Stimulated activated naive CD8-positive, alpha-beta T cell treated with anti-CD3 and anti-CD28 coated beads, Interleukin-15, Interleukin-2, amounts not matched to agents 100 U/mL and 50 U/mL, for 24 hours (primary cell): ENCODE measurements around the gene ANAPC1.
"Not testable (repeated sequence)": the region's sequence is repeated elsewhere in the genome, so short reads cannot be mapped to it uniquely, and the experiment has no call there.

Experiments
- ATAC-seq: fragments of 150-1000 bp; cut with Tn5 transposase; one replicate; pipeline ENCODE4 v1.10.0; 2021
- DNase-seq: peaks from one replicate; pipeline ENCODE4 v3.0.0; 2021

The ANAPC1 gene

GRCh38 chr2:111883661-111884591 is at the start of gene ANAPC1:
TSS of gene ANAPC1 (minus strand) at chr2:111884193. CDS start at chr2:111880825, 3,368 bp downstream.
- ATAC-seq: peak; percentile 94
- peak; percentile 92 for DNase-seq

- no peak for ATAC-seq
- DNase-seq: no peak
These were observed 48.9 kb upstream of the ANAPC1 start for GRCh38 chr2:111932841-111933291.

DNA sequence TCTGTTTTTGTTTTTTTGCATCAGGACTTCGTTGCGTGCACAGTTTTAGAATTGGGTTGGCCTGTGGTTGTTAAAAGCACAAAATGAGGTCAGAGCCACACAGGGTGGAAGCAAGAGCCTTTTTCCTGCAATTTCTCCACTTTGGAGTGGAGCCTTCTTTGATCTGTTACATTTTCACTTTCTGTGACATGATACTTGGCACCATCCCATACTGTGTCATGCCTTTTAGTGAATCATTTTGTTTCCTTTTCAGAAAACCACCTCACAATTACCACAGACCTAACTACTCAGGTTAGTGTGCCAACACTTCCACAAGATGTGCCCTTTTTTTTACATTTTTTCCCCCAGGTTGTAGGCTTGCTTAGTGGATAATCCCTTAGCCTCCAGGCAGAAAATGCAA is 46.9 kb upstream of the ANAPC1 start:
- peak; percentile 9 for DNase-seq
- peak; percentile 91 for ATAC-seq

DNA sequence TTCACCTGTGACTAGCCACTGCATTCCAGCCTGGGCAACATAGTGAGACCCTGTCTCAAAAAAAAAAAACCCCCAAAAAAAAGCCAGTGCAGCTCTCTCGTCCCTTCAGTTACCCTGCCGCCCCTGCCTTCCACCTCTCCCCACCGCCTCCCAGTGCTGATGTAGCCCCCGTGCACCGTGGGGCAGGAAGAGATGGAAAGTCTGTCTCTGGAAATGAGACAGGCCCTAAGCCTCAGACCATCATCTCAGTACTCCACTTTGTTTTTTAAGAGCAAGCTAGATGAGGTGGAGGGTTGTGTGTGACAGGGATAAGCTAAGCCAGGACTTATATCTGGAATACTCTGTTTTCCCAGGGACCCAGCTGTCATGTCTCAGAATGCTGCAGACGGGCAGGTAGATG is 46.4 kb upstream of the ANAPC1 start:
- DNase-seq (no peak), ATAC-seq (peak; percentile 29)

GRCh38 chr2:111927723-111928122 is 43.7 kb upstream of the ANAPC1 start:
- ATAC-seq (no peak), DNase-seq (no peak)

DNA sequence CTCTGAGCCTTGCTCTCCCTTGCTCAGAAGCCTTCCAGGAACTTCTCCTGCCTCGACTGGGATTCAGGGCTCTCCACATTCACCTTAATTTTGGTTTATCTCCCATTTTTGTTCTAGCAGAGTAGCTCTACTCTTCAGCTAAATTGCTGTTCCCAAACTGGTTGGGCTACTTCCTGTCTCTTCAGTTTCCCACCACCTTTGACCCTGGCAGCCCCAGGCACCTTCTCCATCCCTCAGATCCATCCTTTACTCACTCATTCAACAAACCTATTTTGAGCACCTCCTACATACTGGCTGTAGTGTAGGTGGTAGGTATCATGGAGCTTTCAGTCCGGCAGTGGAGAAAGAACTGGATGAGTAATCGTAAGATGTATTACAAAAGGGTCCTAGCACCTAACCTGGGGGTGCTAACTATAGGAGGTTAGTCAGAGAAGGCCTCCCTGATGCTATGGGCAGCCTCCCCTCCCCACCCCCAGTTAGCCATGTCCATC is 40.7 kb upstream of the ANAPC1 start:
- DNase-seq (no peak), ATAC-seq (peak; percentile 23)

GRCh38 chr2:111923276-111923804 is 39.3 kb upstream of the ANAPC1 start:
- DNase-seq (no peak), ATAC-seq (no peak)

DNA sequence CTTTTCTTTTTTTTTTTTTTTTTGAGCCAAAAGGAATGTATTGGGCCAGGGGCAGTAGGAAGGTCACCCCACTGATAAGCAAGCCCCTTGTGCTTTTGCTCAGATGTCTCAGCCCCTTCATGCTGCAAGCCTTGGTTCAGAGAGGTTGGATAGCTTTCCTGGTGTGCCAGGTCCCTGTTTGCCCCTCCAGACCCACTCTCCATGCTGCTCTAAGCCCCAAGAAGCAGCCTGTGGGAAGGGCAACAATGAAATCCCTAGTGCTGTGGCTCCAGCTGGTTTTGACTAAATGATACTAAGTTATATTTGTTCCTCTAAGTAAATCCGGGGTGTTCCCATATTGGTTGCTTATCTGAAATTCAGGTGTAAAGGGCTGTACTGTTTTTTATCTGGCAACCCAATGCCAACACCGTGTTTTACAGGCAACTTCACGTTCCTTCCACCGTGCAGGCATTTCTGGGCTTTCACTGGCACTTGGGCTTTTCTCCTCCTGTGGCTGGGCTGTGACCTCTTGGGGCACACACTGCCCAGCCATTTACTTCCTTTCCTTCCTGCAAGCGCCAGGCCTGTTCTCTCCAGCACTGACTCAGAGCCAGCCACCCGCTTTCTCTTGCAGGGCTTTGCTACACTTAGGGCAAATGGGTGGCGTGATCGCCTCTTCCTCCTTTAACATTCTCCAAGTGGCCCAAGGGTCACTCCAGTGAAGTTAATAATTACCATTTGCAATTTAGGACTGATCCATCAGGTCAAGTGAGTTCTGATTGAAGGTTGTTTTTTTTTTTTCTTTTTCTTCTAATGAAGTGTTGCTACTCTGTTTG is 36.0 kb upstream of the ANAPC1 start:
- DNase-seq: no peak

DNA sequence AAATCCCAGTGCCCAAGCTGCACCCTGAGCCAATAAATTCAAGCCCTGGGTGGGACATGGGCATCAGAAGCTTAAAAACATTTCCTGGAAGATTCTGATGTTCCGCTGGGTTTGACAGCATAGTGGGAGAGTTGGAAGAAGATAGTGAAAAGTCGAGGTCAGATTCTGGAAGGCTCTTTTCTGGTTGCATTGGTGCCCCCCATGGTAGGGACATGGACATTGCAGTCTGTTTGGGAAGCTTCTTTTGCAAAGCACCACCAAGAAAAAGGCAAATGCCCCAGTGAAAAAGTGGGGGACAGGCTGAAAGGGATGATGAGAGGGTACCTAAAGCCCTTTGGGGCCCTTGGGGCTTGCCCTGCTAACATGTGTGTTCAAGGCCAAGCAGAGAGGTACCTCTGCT is 35.4 kb upstream of the ANAPC1 start:
- DNase-seq (no peak), ATAC-seq (no peak)

More for the DNA sequence above, 36.0 kb upstream of the ANAPC1 start:
- ATAC-seq: no peak

DNA sequence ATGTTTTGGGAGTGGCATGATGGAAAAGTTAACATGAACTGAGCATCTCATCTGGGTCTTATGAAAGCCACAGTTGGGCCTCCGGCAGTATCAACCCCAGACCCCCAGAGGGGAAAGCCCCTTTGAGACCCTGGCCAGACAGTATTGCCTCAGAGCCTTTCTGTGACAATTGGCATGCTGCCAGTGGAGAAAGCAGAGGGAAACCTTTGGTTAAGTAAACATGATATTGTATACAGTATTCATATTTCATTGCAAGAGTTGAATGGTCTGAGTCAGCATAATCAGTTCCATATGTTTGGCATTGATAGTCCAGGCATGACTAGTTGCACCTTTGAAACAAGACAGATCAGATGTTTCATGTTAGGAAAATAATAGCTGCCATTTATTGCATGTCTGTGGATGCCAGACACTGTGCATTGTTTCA is 34.4 kb upstream of the ANAPC1 start:
- ATAC-seq: no peak

GRCh38 chr2:111917106-111917505 is 33.1 kb upstream of the ANAPC1 start:
- ATAC-seq (no peak), DNase-seq (no peak)

More for the DNA sequence above, 34.4 kb upstream of the ANAPC1 start:
- DNase-seq: no peak

DNA sequence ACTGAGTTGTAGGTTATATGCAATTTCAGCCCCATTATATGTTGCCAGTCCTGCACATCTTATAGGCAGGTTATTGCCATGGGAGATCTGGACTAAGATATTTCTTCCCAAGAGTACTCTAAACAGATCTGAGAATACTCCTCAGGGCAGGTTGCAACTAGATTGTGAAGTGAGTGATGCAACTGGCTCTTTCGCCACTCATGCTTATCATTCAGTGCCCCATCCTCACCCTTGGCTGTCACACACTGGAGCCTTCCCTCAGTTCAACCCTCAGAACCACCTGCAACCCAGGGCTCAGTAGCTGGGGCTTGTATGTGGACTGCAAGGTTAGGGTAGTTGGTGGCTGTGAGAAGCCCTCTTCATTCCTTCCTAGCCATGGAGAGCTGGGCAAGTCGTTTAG is 28.6 kb upstream of the ANAPC1 start:
- no peak for DNase-seq
- no peak for ATAC-seq

DNA sequence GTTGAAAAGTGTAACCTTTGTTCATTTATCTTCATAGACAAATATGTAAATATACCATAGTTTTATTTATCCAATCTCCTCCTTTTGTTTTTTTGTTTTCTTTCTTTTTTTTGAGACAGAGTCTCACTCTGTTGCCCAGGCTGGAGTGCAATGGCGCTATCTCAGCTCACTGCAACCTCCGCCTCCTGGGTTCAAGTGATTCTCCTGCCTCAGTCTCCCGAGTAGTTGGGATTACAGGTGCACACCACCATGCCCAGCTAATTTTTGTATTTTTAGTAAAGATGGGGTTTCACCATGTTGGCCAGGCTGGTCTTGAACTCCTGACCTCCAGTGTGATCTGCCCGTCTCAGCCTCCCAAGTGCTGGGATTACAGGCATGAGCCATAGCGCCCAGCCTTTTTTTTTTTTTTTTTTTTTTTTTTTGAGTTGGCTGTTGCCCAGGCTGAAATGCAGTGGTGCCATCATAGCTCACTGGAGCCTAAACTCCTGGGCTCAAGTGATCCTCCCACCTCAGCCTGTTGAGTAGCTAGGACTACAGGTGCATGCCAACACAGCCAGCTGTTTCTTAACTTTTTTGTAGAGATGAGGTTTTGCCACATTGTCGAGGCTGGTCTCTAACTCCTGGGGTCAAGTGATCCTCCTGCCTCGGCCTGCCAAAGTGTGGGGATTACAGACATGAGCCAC is 27.4 kb upstream of the ANAPC1 start:
- ATAC-seq, DNase-seq: not testable (repeated sequence)

- ATAC-seq: no peak
- DNase-seq: no peak
These were observed 26.8 kb upstream of the ANAPC1 start for GRCh38 chr2:111910609-111911277.

GRCh38 chr2:111909997-111910396 is 26.0 kb upstream of the ANAPC1 start:
- not testable (repeated sequence) for ATAC-seq, DNase-seq

- no peak for ATAC-seq
- no peak for DNase-seq
These were observed 25.1 kb upstream of the ANAPC1 start for GRCh38 chr2:111909079-111909478.

DNA sequence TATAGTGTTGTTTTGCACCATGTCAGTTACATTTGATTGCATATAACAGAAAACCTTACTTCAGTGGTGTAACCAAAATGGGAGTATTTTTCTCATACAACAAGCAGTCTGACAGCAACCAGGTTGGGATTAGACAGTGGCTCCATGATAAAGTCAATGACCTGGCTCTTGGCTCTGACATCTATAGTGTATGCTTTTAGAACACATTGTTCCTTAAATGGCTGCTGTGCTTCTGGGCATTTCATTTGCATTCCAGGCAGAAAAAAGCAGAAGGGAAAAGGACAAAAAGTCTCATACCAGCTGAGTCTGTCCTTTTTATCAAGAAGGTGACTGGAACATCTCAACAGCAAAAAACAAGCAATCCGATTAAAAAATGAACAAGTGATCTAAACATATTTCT is 24.6 kb upstream of the ANAPC1 start:
- ATAC-seq: no peak
- DNase-seq: no peak

DNA sequence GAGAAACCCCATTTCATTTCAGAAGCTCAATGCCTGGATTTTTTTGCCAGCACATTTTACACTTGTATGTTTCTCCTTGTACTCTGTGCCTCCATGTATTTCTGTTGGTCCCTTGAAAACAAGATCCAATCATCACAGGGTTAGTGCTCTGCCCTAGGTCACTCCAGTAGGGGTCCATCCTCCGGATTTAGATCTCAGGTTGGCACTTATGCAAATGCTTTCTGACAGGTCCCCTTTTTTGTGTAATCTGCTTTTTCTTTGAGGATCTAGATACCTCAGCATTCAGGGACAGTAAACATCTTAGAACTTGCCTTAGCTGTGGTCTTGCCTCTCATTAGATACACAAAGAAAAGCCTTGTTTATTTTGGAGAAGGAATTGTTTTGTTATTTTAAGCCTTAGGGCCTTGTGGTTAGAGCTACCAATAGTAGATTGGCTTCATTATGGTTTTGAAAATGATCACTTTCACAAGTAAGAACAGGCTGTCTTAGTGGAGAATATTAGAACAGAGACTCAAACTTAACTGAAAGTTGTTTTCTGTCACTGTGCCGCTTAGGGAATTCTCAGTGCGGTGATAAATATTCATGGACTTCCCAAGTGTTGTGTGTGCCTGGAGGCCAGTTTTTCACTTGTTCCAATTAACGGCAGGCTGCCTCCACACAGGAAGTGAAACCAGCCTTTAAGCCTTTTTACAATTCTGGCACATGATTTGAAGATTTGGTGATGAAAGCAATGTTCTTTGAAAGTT is 22.2 kb upstream of the ANAPC1 start:
- ATAC-seq (no peak), DNase-seq (no peak)

DNA sequence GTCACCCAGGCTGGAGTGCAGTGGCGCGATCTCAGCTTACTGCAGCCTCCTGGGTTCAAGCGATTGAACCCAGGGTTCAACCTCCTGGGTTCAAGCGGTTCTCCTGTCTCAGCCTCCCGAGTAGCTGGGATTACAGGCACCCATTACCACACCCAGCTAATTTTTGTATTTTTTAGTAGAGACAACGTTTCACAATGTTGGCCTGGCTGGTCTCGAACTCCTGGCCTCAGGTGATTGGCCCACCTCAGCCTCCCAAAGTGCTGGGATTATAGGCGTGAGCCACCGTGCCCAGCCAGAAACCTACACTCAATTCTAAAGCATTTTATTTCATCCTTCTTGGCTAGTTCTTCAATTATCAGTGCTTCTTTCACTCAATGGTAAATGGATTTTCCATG is 21.5 kb upstream of the ANAPC1 start:
- ATAC-seq, DNase-seq: not testable (repeated sequence)

DNA sequence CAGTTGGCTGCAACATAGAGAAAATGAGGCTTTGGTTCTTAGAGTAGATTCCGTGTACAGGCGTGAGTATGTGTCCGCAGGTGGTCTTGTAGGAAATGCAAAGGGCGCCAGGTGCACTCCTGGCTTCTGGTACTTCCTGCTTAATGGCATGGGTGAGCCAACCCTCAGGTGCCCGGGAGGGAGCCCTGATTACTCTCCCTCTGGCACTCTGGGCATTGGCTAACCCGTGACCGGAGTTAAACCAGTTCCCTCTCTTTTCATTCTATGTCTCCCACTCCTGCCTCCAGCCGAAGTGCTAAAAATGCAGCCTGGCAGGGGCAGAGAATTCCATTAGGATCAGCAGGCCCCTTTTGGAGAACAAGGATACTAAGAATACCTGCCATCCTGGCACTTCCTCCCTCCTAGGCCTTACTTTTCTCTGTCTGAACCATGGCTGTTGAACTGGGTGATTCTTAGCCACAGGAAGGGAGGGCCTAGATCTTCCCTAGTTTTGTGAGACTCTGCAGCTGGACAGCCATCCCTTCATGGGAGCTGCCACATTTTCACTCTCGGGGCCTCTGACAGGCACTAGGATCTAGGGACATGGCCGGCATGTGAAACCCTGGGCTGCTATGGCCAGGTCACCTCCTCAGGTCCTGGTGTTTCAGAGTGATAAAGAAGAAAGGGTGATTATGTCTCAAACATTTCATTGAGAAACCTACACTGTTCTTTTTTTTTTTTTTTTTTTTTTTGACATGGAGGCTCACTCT is 20.9 kb upstream of the ANAPC1 start:
- ATAC-seq: no peak

More for the DNA sequence above, 20.9 kb upstream of the ANAPC1 start:
- no peak for DNase-seq
